Measurements from ENCODE around the gene PRKG1. TPM values are rescaled to one million over a fixed set of nuclear protein-coding genes. Genes with fewer than 3 reads are reported as not detected.

PRKG1 gene
- total RNA-seq, 1 experiment from 2014 or later: 7.4 TPM

- peaks cover 59% of the 10 kb centered on the region for H3K79me2 ChIP-seq (ENCODE audit: low read length)
- CTCF ChIA-PET: interaction anchor here (0.6 to 2.5 kb wide), 10 partner anchors 12 to 938 kb away, joined by 3 to 17 read pairs (median 4); no protein-coding TSS in a partner anchor
- H4K20me1 ChIP-seq (ENCODE audit: low read length): peaks cover 9% of the 10 kb centered on the region
- H3K27me3 ChIP-seq (ENCODE audit: low read length): no peaks in the 10 kb centered on the region
- peak; percentile 52 for ATAC-seq
- peak overlapping the region; percentile 87 for H3K9ac ChIP-seq (ENCODE audit: low read length)
- POLR2A ChIA-PET (ENCODE audit: unreplicated experiment): interaction anchor here (0.6 to 1.6 kb wide), 18 partner anchors 8 to 211 kb away, joined by 3 to 30 read pairs (median 6); no protein-coding TSS in a partner anchor
- peak overlapping the region; percentile 86 for H3K27ac ChIP-seq (ENCODE audit: low read length)
- no peaks in the 10 kb centered on the region for H3K9me2 ChIP-seq (replicated peaks; ENCODE audit: low read length)
- H3K4me1 ChIP-seq (ENCODE audit: insufficient read depth, low read length): peaks cover 35% of the 10 kb centered on the region
- H2AFZ ChIP-seq (ENCODE audit: low read length): peak overlapping the region; percentile 28
- intact Hi-C loops (cut with micrococcal nuclease): loop anchor here (1.0 kb wide), 7 partner anchors 15 to 170 kb away; no protein-coding TSS in a partner anchor
- H3K4me2 ChIP-seq (ENCODE audit: low read length): peak overlapping the region; percentile 77
- peak overlapping the region; percentile 76 for H3K4me3 ChIP-seq (ENCODE audit: low read length)
- peak; percentile 100 for DNase-seq
- peaks cover 51% of the 10 kb centered on the region for H3F3A ChIP-seq (ENCODE audit: low read length, unreplicated experiment)
- H3K36me3 ChIP-seq (ENCODE audit: low read depth, low read length): peaks cover 46% of the 10 kb centered on the region
- H3K9me3 ChIP-seq (ENCODE audit: low read length): no peaks in the 10 kb centered on the region
- BruUV-seq (replicated peaks): no TSS peak
- TF ChIP-seq EZH2phosphoT487 (IDR thresholded peaks at IDR 0.05; ENCODE audit: borderline replicate concordance, low read length) (no peak), CTCF (conservative IDR thresholded peaks at IDR 0.05; ENCODE audit: low read depth, low read length) (no peak), EZH2 (IDR thresholded peaks at IDR 0.05; ENCODE audit: low read length, unreplicated experiment) (no peak)
Measured at GRCh38 chr10:52318822-52319464, 1244.7 kb downstream of the PRKG1 start.

DNA sequence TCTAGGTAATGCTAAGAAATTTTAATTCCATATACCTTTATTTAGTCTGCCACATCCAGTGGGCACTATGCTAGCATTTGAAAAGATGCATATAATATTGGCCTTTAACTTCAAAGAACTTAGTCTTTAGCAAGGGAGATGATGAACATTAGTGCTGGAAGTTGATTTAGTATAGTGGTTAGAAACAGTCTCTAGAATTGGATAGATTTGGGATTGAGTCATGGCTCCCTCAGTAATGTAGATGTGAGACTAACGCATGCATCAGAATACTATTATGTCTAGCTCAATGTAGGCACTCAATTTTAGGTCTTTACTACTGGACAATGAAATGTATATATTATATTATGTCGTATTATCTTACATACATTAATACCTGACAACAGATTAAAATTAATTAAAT lies 1245.6 kb downstream of the PRKG1 start:
- BruUV-seq (replicated peaks): no TSS peak
- Histone ChIP-seq H3K4me3 (ENCODE audit: low read length) (peak overlapping the region; percentile 34), H3K4me2 (ENCODE audit: low read length) (peak overlapping the region; percentile 53), H3K79me2 (ENCODE audit: low read length) (peaks cover 49% of the 10 kb centered on the region), H3K9me2 (replicated peaks; ENCODE audit: low read length) (no peaks in the 10 kb centered on the region), H3K27ac (ENCODE audit: low read length) (peak overlapping the region; percentile 86), H3K27me3 (ENCODE audit: low read length) (no peaks in the 10 kb centered on the region), H3K9ac (ENCODE audit: low read length) (peak overlapping the region; percentile 72), H3K9me3 (ENCODE audit: low read length) (no peaks in the 10 kb centered on the region), H3F3A (ENCODE audit: low read length, unreplicated experiment) (peaks cover 48% of the 10 kb centered on the region), H2AFZ (ENCODE audit: low read length) (no peak overlapping the region), H3K36me3 (ENCODE audit: low read depth, low read length) (peaks cover 42% of the 10 kb centered on the region), H4K20me1 (ENCODE audit: low read length) (peaks cover 9% of the 10 kb centered on the region), H3K4me1 (ENCODE audit: insufficient read depth, low read length) (peaks cover 35% of the 10 kb centered on the region)
- no peak for ATAC-seq
- ChIA-PET CTCF (interaction anchor here (0.7 to 2.5 kb wide), 6 partner anchors 13 to 169 kb away, joined by 3 to 17 read pairs (median 4); no protein-coding TSS in a partner anchor), POLR2A (ENCODE audit: unreplicated experiment) (interaction anchor here (0.6 to 1.6 kb wide), 7 partner anchors 13 to 167 kb away, joined by 3 to 17 read pairs (median 6); no protein-coding TSS in a partner anchor)
- DNase-seq: peak; percentile 72
- TF ChIP-seq EZH2phosphoT487 (IDR thresholded peaks at IDR 0.05; ENCODE audit: borderline replicate concordance, low read length): no peak
- TF ChIP-seq CTCF (conservative IDR thresholded peaks at IDR 0.05; ENCODE audit: low read depth, low read length): no peak
- TF ChIP-seq EZH2 (IDR thresholded peaks at IDR 0.05; ENCODE audit: low read length, unreplicated experiment): no peak
- intact Hi-C loops (cut with micrococcal nuclease): loop anchor here (1.0 kb wide), 7 partner anchors 14 to 169 kb away; no protein-coding TSS in a partner anchor

DNA sequence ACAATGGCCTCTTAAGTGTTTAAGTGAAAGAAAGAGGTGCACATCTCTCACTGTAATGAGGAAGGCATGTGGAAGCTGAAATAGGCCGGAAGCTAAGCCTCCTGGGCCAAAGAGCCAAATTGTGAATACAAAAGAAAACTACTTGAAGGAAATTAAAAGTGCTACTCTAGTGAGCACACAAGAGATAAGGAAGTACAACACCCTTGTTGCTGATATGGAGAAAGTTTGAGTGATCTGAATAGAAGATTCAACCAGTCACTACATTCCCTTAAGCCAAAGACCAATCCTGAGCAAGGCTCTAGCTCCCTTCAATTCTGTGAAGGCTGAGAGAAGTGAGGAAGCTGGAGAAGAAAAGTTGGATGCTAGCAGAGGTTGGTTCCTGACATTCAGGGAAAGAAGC lies 1248.0 kb downstream of the PRKG1 start:
- Histone ChIP-seq H3K4me3 (ENCODE audit: low read length) (no peak overlapping the region), H3K9ac (ENCODE audit: low read length) (no peak overlapping the region), H4K20me1 (ENCODE audit: low read length) (no peaks in the 10 kb centered on the region), H3K9me3 (ENCODE audit: low read length) (no peaks in the 10 kb centered on the region), H2AFZ (ENCODE audit: low read length) (no peak overlapping the region), H3K27me3 (ENCODE audit: low read length) (no peaks in the 10 kb centered on the region), H3K4me2 (ENCODE audit: low read length) (no peak overlapping the region), H3K79me2 (ENCODE audit: low read length) (peaks cover 25% of the 10 kb centered on the region), H3K27ac (ENCODE audit: low read length) (no peak overlapping the region), H3K36me3 (ENCODE audit: low read depth, low read length) (peaks cover 19% of the 10 kb centered on the region), H3K9me2 (replicated peaks; ENCODE audit: low read length) (no peaks in the 10 kb centered on the region), H3F3A (ENCODE audit: low read length, unreplicated experiment) (peaks cover 26% of the 10 kb centered on the region), H3K4me1 (ENCODE audit: insufficient read depth, low read length) (peaks cover 37% of the 10 kb centered on the region)
- POLR2A ChIA-PET (ENCODE audit: unreplicated experiment): no interaction called here
- CTCF ChIA-PET: no interaction called here
- BruUV-seq (replicated peaks): no TSS peak
- DNase-seq (no peak), ATAC-seq (no peak)
- TF ChIP-seq EZH2phosphoT487 (IDR thresholded peaks at IDR 0.05; ENCODE audit: borderline replicate concordance, low read length) (no peak), CTCF (conservative IDR thresholded peaks at IDR 0.05; ENCODE audit: low read depth, low read length) (no peak)
- intact Hi-C loops (cut with micrococcal nuclease): no loop called here
